Measurements from ENCODE around the gene CACHD1. TPM values are rescaled to one million over a fixed set of nuclear protein-coding genes. Genes with fewer than 3 reads are reported as not detected.

The CACHD1 gene
- polyA plus RNA-seq, 2 of the 4 experiments (the other 2 are of a cell fraction): 0.72 to 1.6 TPM

DNA sequence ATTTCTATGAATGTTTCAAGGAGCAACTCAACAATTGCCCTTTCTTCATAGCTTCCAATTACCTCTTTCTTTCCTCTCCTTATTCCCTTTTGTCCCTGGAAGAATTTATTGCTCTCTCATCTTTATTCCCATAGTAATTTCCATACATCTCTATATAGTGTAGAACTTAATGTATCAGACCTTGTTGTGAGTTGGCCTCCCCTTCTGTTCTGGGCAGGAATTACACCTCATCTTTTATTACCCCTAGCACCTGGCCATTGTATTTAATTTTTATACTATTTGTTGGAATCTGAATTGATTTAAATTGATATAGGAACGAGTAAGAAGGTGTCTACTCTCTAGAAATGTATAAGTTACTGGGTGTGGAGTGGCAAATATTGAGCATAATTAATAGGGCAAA is 114.5 kb downstream of the CACHD1 start (continued):
- TF ChIP-seq, protein P1, sequence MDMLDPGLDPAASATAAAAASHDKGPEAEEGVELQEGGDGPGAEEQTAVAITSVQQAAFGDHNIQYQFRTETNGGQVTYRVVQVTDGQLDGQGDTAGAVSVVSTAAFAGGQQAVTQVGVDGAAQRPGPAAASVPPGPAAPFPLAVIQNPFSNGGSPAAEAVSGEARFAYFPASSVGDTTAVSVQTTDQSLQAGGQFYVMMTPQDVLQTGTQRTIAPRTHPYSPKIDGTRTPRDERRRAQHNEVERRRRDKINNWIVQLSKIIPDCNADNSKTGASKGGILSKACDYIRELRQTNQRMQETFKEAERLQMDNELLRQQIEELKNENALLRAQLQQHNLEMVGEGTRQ (IDR thresholded peaks at IDR 0.05): no peak
- TF ChIP-seq ZNF302 (CRISPR knock-in tag; IDR thresholded peaks at IDR 0.05): no peak

DNA sequence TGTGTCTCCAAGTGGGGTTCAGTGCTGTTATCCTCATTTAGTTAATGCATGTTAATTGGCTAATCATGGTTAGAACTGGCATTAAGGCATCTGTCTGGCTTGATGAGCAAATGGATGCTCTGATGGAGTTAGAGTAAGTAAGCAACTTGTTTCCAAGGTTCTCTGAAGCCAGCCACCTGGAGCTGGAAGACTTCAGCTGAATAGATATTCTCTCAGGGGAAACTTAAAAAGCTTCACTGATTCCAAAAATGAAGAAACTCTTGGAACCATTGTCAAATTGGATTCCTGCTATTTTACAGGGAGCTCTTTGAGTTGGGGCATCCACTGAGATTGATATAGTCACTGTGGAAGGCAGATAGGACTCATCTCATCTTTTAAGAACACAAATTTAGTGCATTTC is 118.9 kb downstream of the CACHD1 start:
- H3K27ac ChIP-seq: no peak overlapping the region
- ChIA-PET POLR2A (no interaction called here), CTCF (interaction anchor here (0.6 to 2.0 kb wide), 2 partner anchors 14 to 41 kb away, joined by 3 to 4 read pairs; no protein-coding TSS in a partner anchor)
- no peak for DNase-seq (ENCODE audit: low read depth in 1 of 2, low spot score in 1 of 2)
- H3K4me1 ChIP-seq: no peaks in the 10 kb centered on the region
- FAIRE-seq: no peak
- TF ChIP-seq MAX (IDR thresholded peaks at IDR 0.05) (no peak), ZFP36 (IDR thresholded peaks at IDR 0.05; ENCODE audit: borderline replicate concordance, partially characterized antibody) (no peak), PHF8 (IDR thresholded peaks at IDR 0.05; ENCODE audit: borderline replicate concordance, low read depth) (no peak), REST (IDR thresholded peaks at IDR 0.05) (no peak), RCOR1 (IDR thresholded peaks at IDR 0.05; ENCODE audit: low read depth, low read length) (no peak), PBX3 (IDR thresholded peaks at IDR 0.05) (no peak), RARB (CRISPR knock-in tag; IDR thresholded peaks at IDR 0.05) (no peak), FOXS1 (CRISPR knock-in tag; IDR thresholded peaks at IDR 0.05) (no peak), RFX5 (IDR thresholded peaks at IDR 0.05) (no peak), HMGXB4 (CRISPR knock-in tag; IDR thresholded peaks at IDR 0.05; ENCODE audit: borderline replicate concordance) (no peak)
- TF ChIP-seq, protein P2, sequence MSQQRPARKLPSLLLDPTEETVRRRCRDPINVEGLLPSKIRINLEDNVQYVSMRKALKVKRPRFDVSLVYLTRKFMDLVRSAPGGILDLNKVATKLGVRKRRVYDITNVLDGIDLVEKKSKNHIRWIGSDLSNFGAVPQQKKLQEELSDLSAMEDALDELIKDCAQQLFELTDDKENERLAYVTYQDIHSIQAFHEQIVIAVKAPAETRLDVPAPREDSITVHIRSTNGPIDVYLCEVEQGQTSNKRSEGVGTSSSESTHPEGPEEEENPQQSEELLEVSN (IDR thresholded peaks at IDR 0.05; ENCODE audit: borderline replicate concordance, low read depth): no peak
- H3K4me3 ChIP-seq: no peak overlapping the region
- ATAC-seq: no peak
- no peak overlapping the region for H3K4me2 ChIP-seq
- H3K9me3 ChIP-seq: no peaks in the 10 kb centered on the region

GRCh38 chr1:64590316-64590715 is 120.4 kb downstream of the CACHD1 start:
- FAIRE-seq: no peak
- no peak overlapping the region for H3K4me2 ChIP-seq
- H3K9me3 ChIP-seq: no peaks in the 10 kb centered on the region
- 58% methylated on average over 1 of the region's 1 CpG for WGBS (ENCODE audit: missing lambda C conversion rate)
- no peak overlapping the region for H3K27ac ChIP-seq
- TF ChIP-seq MAX (IDR thresholded peaks at IDR 0.05): no peak
- TF ChIP-seq HDAC2 (IDR thresholded peaks at IDR 0.05): no peak
- POLR2A ChIA-PET: no interaction called here
- DNase-seq (ENCODE audit: low read depth in 1 of 2, low spot score in 1 of 2): no peak
- no peak overlapping the region for H3K4me3 ChIP-seq
- no peaks in the 10 kb centered on the region for H3K4me1 ChIP-seq
- CTCF ChIA-PET: interaction anchor here (0.7 kb wide), 1 partner anchor 1036 kb away, joined by 3 read pairs; no protein-coding TSS in a partner anchor
- ATAC-seq: no peak
